ENCODE data around the gene AP1S2. TPM values are rescaled to one million over a fixed set of nuclear protein-coding genes. Genes with fewer than 3 reads are reported as not detected.
A peak's percentile ranks its signal among the peaks of the same experiment; 100 is the strongest.

AP1S2 gene
- total and polyA plus RNA-seq, 9 of the 15 experiments (the other 6 are each of a cell fraction or from before 2014, with no cell fraction given), result 11.1 to 64.2 (median 25.8) TPM

DNA sequence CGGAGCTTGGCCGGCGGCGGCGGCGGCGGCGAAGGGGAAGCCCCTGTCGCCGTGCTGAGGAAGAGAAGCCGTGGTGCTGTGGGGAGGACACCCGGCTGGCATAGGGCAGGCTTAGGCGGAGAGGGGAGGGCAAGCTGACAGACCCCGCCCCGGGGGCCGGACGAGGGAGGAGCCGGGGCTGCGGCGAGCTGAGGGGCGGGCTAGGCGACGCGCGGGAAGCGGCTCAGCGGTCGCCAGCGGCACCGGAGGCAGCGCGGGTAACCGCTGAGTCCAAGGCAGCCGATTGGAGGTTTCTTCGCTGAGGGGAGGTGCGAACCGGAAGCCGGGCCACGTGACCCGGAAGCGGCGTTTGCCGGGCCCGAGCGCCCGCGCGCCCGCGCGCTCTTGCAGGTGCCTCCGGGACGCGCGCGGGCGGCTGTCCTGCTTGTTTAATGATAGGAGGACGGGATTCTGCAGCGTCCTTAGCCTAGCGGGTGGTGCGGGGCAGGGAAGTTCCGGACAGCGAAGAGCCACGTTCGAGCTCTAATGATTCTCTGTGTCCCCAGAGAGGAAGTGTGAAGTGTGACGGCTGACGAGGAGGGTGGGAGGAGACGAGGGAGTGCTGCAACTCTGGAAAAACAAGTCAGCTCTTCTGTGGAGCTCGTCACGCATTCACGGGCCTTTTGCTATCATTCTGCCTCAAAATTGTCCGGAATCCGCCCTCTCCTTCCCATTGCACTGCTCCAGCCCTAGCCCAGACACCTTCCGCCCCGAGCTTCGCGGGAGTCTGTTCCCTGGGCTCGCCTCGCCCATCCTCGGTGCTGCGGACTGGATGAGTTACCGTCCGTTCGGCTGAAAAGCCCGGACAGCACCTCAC, at the start of gene AP1S2 (continued):
- TF ChIP-seq HMG20A (CRISPR knock-in tag; conservative IDR thresholded peaks at IDR 0.05) (no peak), HLTF (IDR thresholded peaks at IDR 0.05) (no peak), KLF16 (IDR thresholded peaks at IDR 0.05) (no peak), ZNF197 (CRISPR knock-in tag; IDR thresholded peaks at IDR 0.05; ENCODE audit: low read depth) (no peak), ELF4 (CRISPR knock-in tag; IDR thresholded peaks at IDR 0.05) (peak; percentile 22; the same call in 1 of the 2 replicates), SMAD1 (IDR thresholded peaks at IDR 0.05; ENCODE audit: low read depth, low read length, partially characterized antibody) (no peak), XRCC4 (IDR thresholded peaks at IDR 0.05; ENCODE audit: extremely low read depth, insufficient read depth, insufficient read length) (no peak), GTF3C2 (IDR thresholded peaks at IDR 0.05; ENCODE audit: borderline replicate concordance, extremely low read depth, insufficient read length) (no peak), RBFOX2 (IDR thresholded peaks at IDR 0.05; ENCODE audit: low read depth, low read length) (peak; percentile 78), CUX1 (CRISPR knock-in tag; IDR thresholded peaks at IDR 0.05) (no peak), PHTF2 (CRISPR knock-in tag; IDR thresholded peaks at IDR 0.05) (no peak), NFXL1 (CRISPR knock-in tag; IDR thresholded peaks at IDR 0.05) (no peak), MECOM (CRISPR knock-in tag; IDR thresholded peaks at IDR 0.05) (no peak), LEF1 (IDR thresholded peaks at IDR 0.05) (no peak), HNRNPK (IDR thresholded peaks at IDR 0.05; ENCODE audit: low read depth, low read length, poor library complexity, severe bottlenecking) (no peak)
